HG03469 (cell line): Measurements from ENCODE around the gene MAGI1.
"Not testable (repeated sequence)": the region's sequence is repeated elsewhere in the genome, so short reads cannot be mapped to it uniquely, and the experiment has no call there.

ENCODE experiments used
- ATAC-seq: cut with Tn5 transposase; IDR thresholded peaks from one replicate; pipeline ENCODE4 v1.9.1; 2021; ENCODE audit warnings: mild to moderate bottlenecking, moderate library complexity, moderate number of reproducible peaks; ENCODE audit not compliant: unreplicated experiment

MAGI1 gene

GRCh38 chr3:66041116-66041515 lies 2.4 kb upstream of the MAGI1 start:
- ATAC-seq: no peak

DNA sequence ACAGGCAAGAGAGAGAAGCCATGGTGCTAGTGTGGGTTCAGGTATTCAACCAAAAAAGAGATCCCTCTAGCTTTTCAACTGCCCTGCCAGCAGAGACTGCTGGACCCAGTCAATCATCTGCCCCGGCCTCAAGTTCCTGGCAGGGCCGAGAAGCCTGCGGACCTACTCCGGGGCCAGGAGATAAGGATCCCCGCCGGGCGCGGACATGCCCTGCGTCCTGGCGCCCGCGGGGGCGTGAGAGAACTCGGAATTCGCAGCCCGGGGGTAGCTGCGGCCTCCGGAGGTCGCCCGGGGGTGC lies 821 bp upstream of the MAGI1 start:
- ATAC-seq: no peak

GRCh38 chr3:66038384-66038725 lies 363 bp downstream of the MAGI1 start:
- peak; percentile 13 for ATAC-seq

DNA sequence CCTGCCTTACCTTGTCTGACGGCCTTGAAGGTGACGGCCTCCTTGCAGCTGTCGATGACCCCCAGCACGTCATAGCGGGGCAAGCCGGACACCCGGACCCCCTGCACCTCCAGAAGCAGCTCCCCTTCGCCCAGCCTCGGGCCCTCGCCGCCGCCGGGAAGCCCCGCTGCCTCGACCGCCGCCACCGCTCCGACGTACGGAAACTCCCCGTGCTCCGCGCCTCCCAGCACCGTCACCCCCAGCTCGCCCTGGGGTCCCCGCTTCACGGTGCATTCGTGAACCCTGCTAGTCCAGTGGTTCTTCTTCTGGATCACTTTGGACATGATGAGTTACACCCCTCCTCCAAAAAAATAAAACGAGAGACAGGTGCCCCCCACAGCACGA lies 740 bp downstream of the MAGI1 start:
- ATAC-seq: no peak

GRCh38 chr3:66037330-66037985 lies 1.3 kb downstream of the MAGI1 start:
- ATAC-seq: no peak

DNA sequence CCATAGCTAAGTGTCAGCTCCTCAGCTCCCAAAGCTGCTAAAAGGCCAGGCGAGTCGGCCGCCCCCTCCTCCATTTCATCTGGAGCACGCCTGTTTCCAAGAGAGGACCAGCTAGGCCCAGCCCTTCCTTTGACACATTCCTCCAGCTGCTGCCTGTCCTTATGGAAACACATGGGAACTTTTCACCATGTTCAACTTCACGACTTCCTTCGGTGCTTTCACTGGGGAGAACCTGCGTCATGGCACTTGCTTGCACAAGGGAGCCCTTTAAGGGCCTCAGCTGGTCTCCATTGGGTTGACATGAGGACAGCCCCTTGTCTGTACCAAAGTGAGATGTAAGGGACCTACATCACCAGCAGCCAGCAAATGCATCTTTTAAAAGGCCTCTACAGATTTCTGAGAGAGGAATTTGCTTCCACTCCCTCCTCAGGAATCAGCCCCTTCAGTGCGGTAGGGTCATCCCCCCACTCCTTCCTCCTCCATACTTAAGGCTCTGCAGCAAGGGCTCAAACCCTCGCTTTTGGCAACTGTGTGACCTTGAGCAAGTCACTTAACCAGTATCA lies 2.1 kb downstream of the MAGI1 start:
- no peak for ATAC-seq

- ATAC-seq: no peak
Observed at GRCh38 chr3:66035763-66036477, 2.8 kb downstream of the MAGI1 start.

- ATAC-seq: no peak
Observed at GRCh38 chr3:66033241-66034138, 5.2 kb downstream of the MAGI1 start.

DNA sequence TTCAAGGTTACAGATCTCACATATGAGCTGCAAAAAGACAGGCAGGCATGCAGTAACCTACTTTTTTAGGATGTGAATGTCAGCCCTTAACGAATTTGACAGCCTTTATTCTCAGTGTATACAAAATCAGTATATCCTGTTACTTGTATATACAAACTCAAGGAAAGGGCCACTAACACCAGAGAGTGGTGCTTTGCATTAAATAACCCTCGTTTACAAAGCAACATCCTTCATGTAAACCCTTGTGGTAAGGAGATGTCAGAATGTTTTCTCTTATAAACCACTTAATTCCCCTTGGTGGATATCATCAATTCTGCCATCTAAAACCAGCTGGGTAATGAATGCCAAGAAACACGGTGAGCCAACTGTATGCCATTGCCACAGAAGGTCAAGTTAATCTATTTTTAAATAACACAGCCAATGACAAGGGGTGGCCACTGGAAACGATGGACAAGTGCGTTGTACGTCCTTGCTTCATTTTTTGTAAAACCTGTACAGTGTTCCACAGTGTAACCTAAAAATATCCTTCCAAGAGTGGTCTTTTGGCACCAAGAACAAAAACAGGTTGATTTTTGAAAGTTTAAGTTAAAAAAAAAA lies 7.5 kb downstream of the MAGI1 start:
- no peak for ATAC-seq

DNA sequence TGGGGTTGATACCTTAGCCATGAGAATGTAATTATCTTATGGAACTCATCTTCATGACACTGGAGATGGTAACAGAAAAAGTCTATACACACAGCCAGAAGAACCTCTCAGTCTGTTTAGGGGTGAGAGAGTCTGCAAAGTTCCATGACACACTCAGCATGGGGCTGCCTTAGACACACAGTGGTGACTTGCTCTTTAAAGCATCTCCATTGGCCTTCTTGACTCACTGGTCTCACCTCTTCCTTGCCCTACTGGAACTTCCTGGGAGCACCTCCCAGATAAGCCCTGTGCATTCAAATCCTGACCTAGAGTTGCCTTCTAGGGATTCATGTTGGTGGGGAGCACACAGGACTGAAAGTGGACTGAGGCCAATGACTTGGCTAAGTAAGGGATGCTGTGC lies 9.3 kb downstream of the MAGI1 start:
- ATAC-seq: no peak

GRCh38 chr3:66029014-66029413 lies 9.7 kb downstream of the MAGI1 start:
- no peak for ATAC-seq

DNA sequence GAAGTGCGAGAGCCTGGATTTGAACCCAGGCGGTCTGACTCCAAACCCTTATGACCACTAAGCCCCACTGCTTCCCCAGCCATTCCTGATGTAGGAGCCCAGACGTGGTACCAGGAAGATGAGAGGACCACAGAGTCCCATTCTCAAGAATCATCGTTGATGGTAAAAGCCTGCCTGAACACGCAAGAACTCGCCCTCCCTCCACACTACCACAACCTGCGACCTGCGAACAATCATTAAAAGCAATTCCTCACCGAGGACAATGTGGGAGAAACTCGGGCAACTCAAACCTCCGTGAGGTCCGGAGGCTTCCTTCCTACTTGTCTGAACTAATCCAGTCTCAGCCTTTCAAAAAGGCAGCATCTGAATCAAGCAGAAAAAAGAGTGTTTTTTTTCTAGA lies 10.3 kb downstream of the MAGI1 start:
- ATAC-seq: no peak

DNA sequence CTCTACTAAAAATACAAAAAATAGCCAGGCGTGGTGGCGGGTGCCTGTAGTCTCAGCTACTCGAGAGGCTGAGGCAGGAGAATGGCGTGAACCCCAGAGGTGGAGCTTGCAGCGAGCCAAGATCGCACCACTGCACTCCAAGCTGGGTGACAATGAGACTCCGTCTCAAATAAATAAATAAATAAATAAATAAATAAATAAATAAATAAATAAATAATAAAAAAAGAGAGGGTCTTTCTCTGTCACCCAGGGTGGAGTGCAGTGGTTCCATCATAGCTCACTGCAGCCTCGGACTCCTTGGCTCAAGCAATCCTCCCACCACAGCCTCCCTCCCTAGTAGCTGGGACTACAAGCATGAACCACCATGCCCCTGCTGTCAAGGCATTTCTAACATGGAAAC lies 11.6 kb downstream of the MAGI1 start:
- ATAC-seq: not testable (repeated sequence)

GRCh38 chr3:66023738-66024385 lies 14.9 kb downstream of the MAGI1 start:
- no peak for ATAC-seq

- no peak for ATAC-seq
Observed at GRCh38 chr3:66023229-66023628, 15.5 kb downstream of the MAGI1 start.

DNA sequence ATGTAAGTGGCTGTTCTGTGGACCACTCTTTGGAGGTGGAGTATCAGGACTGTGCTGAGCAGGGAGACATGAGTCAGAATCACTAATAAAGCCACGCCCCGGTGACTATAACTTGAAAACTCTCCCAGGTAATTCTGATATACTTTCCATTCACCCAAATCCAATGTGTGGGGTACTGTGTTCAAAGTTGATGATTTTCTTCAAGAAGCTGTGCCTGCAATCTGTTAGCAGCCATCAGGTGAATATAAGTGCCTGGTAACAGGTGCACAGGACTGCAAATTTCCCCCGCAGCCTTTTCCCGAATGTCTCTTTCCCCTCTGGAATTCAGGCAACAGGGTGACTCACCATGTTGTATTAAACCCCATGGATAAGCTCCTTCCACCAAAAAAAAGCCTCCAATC lies 17.0 kb downstream of the MAGI1 start:
- no peak for ATAC-seq

GRCh38 chr3:66019896-66020295 lies 18.8 kb downstream of the MAGI1 start:
- no peak for ATAC-seq

GRCh38 chr3:66018057-66019033 lies 20.4 kb downstream of the MAGI1 start:
- ATAC-seq: no peak

DNA sequence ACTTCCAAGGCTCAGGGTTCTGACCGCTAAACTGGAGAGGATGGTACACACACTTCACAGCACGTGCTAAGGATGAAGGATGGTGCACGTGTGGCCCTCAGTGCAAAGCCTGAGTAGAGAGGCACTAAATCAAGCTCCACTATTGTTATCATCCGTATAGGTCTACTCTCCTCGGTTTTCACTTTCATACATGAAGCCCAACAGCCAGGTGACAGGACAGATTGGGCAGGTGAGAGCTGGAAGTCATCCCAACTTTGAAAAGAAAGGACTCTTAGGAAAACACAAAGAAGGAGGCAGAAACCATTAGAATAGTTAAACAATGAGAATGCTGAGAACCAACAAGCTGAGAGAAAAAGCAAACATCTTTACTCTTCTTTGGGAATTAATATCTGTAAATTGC lies 21.1 kb downstream of the MAGI1 start:
- ATAC-seq: no peak

DNA sequence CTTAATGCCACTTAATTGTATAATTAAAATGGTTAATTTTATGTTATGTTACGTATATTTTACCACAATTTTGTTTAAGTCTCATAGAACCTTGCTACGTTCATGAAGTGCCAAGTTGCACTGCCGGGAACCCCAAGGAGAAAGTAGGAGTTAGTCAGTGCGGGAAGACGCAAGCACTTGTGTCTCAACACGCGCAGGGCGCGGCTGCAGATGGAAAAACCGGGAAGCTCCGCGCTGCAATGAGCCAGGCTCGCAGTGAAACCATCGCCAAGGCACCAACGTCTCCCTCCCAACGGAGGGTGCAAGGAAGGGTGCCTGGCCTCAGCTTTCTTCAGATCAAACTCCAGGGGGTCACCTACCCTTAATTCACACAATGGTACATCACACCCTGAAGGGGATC lies 21.6 kb downstream of the MAGI1 start:
- ATAC-seq: no peak
